WERI-Rb-1 (cell line): ENCODE measurements around the gene AGO1.
"Not testable (repeated sequence)": the region's sequence is repeated elsewhere in the genome, so short reads cannot be mapped to it uniquely, and the experiment has no call there.

Experiments
- DNase-seq: peaks from one replicate; pipeline ENCODE4 v3.0.0-alpha.2; 2020
- H3K27ac ChIP-seq: fragments of 250-450 bp; sonication (Bioruptor Pico); 2 replicates; pipeline ENCODE4 v1.5.1; 2020; ENCODE audit warnings: mild to moderate bottlenecking, moderate library complexity
- H3K27me3 ChIP-seq: fragments of 250-450 bp; sonication (Bioruptor Pico); 2 replicates; pipeline ENCODE4 v1.5.1; 2021; ENCODE audit warnings: mild to moderate bottlenecking, low read depth, moderate library complexity; ENCODE audit not compliant: insufficient read depth, severe bottlenecking
- H3K36me3 ChIP-seq: fragments of 250-450 bp; sonication (Bioruptor Pico); 2 replicates; pipeline ENCODE4 v1.5.1; 2020; ENCODE audit warnings: mild to moderate bottlenecking, moderate library complexity
- H3K4me3 ChIP-seq: 2 replicates; pipeline ENCODE4 v1.5.1; 2011; ENCODE audit warnings: low read depth, mild to moderate bottlenecking, control low read depth, low read length
- H3K9me3 ChIP-seq: fragments of 250-450 bp; sonication (Bioruptor Pico); 2 replicates; pipeline ENCODE4 v1.5.1; 2021; ENCODE audit warnings: mild to moderate bottlenecking, moderate library complexity; ENCODE audit not compliant: severe bottlenecking
- CTCF ChIP-seq: IDR thresholded peaks from 2 replicates; pipeline ENCODE4 v1.5.1; 2011; ENCODE audit warnings: low read depth, mild to moderate bottlenecking, control low read depth, inconsistent platforms, low read length

AGO1 gene

GRCh38 chr1:35968396-35968795, 85.4 kb downstream of the AGO1 start:
- peaks cover 38% of the 10 kb centered on the region for H3K36me3 ChIP-seq

GRCh38 chr1:35971601-35972000, 88.6 kb downstream of the AGO1 start:
- Histone ChIP-seq H3K4me3 (no peak overlapping the region), H3K9me3 (peaks cover 3% of the 10 kb centered on the region), H3K36me3 (peaks cover 46% of the 10 kb centered on the region), H3K27ac (no peak overlapping the region), H3K27me3 (no peaks in the 10 kb centered on the region)
- no peak for DNase-seq
- no peak for TF ChIP-seq CTCF

More at GRCh38 chr1:35968396-35968795, 85.4 kb downstream of the AGO1 start:
- Histone ChIP-seq H3K27ac (no peak overlapping the region), H3K9me3 (peaks cover 3% of the 10 kb centered on the region), H3K27me3 (no peaks in the 10 kb centered on the region), H3K4me3 (no peak overlapping the region)
- TF ChIP-seq CTCF = no peak
- DNase-seq = no peak

GRCh38 chr1:35972631-35973030, 89.6 kb downstream of the AGO1 start:
- not testable (repeated sequence) for H3K9me3 ChIP-seq, H3K27me3 ChIP-seq, DNase-seq, H3K4me3 ChIP-seq, H3K27ac ChIP-seq
- peaks cover 42% of the 10 kb centered on the region for H3K36me3 ChIP-seq

DNA sequence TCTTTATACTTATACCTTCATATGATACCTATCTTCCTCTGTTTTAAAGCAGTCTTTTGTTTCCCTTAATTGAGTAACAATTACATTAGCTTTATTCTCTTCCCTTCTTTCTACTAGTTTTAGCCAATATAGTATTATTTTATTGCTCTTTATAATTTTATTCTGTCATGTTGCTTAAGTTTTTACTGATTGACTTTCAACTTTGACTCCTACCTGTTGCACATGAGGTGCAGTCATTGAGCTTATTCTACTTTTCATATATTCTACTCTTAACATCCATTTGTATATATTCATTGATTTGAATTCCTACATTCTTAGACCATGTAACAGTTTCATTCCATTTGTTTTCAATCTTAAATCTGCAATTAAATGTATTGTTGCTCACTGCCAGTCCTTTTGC, 97.1 kb downstream of the AGO1 start:
- H3K9me3 ChIP-seq = no peaks in the 10 kb centered on the region
- H3K4me3 ChIP-seq = no peak overlapping the region
- TF ChIP-seq CTCF = no peak
- H3K27me3 ChIP-seq = no peaks in the 10 kb centered on the region
- H3K36me3 ChIP-seq = peaks cover 7% of the 10 kb centered on the region
- H3K27ac ChIP-seq = no peak overlapping the region
- no peak for DNase-seq
